Caco-2 (cell line): ENCODE data around the gene TTLL6. TPM values are rescaled to one million over a fixed set of nuclear protein-coding genes. Genes with fewer than 3 reads are reported as not detected.

Experiments
- BruUV-seq: library from RNA; stranded (reverse); fragments of 400-500 nt; replicated peaks from 2 replicates; lab custom pipeline; 2021; lab: Mats Ljungman, UMichigan
- CTCF ChIA-PET: fragments of 300-600 bp; sonication (Branson Sonifier 250); formaldehyde crosslinking; loops from one replicate; lab custom pipeline; 2022; ENCODE audit warnings: antibody characterized with exemption; lab: Charles Lee
- POLR2A ChIA-PET: fragments of 300-600 bp; sonication (Branson Sonifier 250); formaldehyde crosslinking; loops from one replicate; lab custom pipeline; 2022; ENCODE audit warnings: antibody characterized with exemption; lab: Charles Lee
- DNase-seq, 2 experiments: peaks; one replicate each; pipeline versions ENCODE4 v3.0.0 to v3.0.0-alpha.2; 2020 to 2022
- H3K27me3 ChIP-seq: replicated peaks from 2 replicates; pipeline ENCODE4 v1.6.0; 2011; ENCODE audit warnings: low read length; ENCODE audit not compliant: control insufficient read depth, insufficient read depth
- H3K36me3 ChIP-seq: 2 replicates; pipeline ENCODE4 v1.5.1; 2011; ENCODE audit warnings: low read length; ENCODE audit not compliant: control insufficient read depth, insufficient read depth
- H3K4me1 ChIP-seq: fragments of 250-450 bp; sonication (Bioruptor Pico); 2 replicates; pipeline ENCODE4 v1.5.1; 2020; ENCODE audit warnings: mild to moderate bottlenecking
- H3K4me3 ChIP-seq: 2 replicates; pipeline ENCODE4 v1.5.1; 2011; ENCODE audit warnings: low read depth, mild to moderate bottlenecking, control low read depth, low read length
- H3K9me3 ChIP-seq: fragments of 250-450 bp; sonication (Bioruptor Pico); 2 replicates; pipeline ENCODE4 v1.5.1; 2020; ENCODE audit warnings: mild to moderate bottlenecking, moderate library complexity
- H3K27ac Mint-ChIP-seq: one replicate; pipeline ENCODE4 v1.8.0; 2022; ENCODE audit warnings: mixed read lengths; ENCODE audit not compliant: unreplicated experiment
- H3K27me3 Mint-ChIP-seq: one replicate; pipeline ENCODE4 v1.8.0; 2022; ENCODE audit warnings: mixed read lengths; ENCODE audit not compliant: insufficient read depth, unreplicated experiment
- H3K36me3 Mint-ChIP-seq: one replicate; pipeline ENCODE4 v1.8.0; 2022; ENCODE audit warnings: mild to moderate bottlenecking, mixed read lengths; ENCODE audit not compliant: insufficient read depth, unreplicated experiment
- H3K4me1 Mint-ChIP-seq: one replicate; pipeline ENCODE4 v1.8.0; 2022; ENCODE audit warnings: low read depth, mixed read lengths; ENCODE audit not compliant: unreplicated experiment
- H3K4me3 Mint-ChIP-seq: one replicate; pipeline ENCODE4 v1.8.0; 2022; ENCODE audit warnings: mild to moderate bottlenecking, moderate library complexity, mixed read lengths; ENCODE audit not compliant: unreplicated experiment
- H3K9me3 Mint-ChIP-seq: one replicate; pipeline ENCODE4 v1.8.0; 2022; ENCODE audit warnings: mixed read lengths; ENCODE audit not compliant: unreplicated experiment
- CTCF ChIP-seq, 2 experiments: fragments of 200-600 bp in 1 of 2; IDR thresholded peaks; 1 replicate in 1 of 2; 2 replicates in 1 of 2; pipeline versions ENCODE4 v1.5.1 to v1.8.0; 2011 to 2022; ENCODE audit warnings: antibody characterized with exemption in 1 of 2, control low read depth in 1 of 2, inconsistent platforms in 1 of 2, low read depth in 1 of 2, low read length in 1 of 2, mild to moderate bottlenecking in 1 of 2, moderate library complexity in 1 of 2; ENCODE audit not compliant: insufficient read depth in 1 of 2, severe bottlenecking in 1 of 2, unreplicated experiment in 1 of 2
- intact Hi-C: fragments of 100-400 bp; cut with micrococcal nuclease; formaldehyde crosslinking; loops from one replicate; pipeline ENCODE4 v1.10.0; 2022; ENCODE audit not compliant: unreplicated experiment
- total RNA-seq: library from RNA; stranded (reverse); gene quantifications from 2 replicates; pipeline ENCODE4 v1.2.3, GENCODE V29; 2022

The TTLL6 gene
- total RNA-seq, 1 experiment from 2014 or later = 0.16 TPM

- H3K27ac Mint-ChIP-seq = no peak overlapping the region
- H3K36me3 ChIP-seq = no peaks in the 10 kb centered on the region
- H3K9me3 Mint-ChIP-seq = no peaks in the 10 kb centered on the region
- H3K4me3 ChIP-seq = no peak overlapping the region
- no peaks in the 10 kb centered on the region for H3K9me3 ChIP-seq
- no peak for DNase-seq
- ChIA-PET CTCF (no interaction called here), POLR2A (no interaction called here)
- no peak overlapping the region for H3K4me3 Mint-ChIP-seq
- H3K27me3 ChIP-seq = no peaks in the 10 kb centered on the region
- peaks cover 9% of the 10 kb centered on the region for H3K4me1 ChIP-seq
- H3K36me3 Mint-ChIP-seq = no peaks in the 10 kb centered on the region
- intact Hi-C loops = no loop called here
- peaks cover 2% of the 10 kb centered on the region for H3K27me3 Mint-ChIP-seq
- TF ChIP-seq CTCF (IDR thresholded peaks at IDR 0.05; ENCODE audit: insufficient read depth in 1 of 2, low read depth in 1 of 2, low read length in 1 of 2, severe bottlenecking in 1 of 2, unreplicated experiment in 1 of 2) = no peak
- peaks cover 15% of the 10 kb centered on the region for H3K4me1 Mint-ChIP-seq
- no TSS peak for BruUV-seq
Measured at GRCh38 chr17:48819466-48819865, 2.4 kb upstream of the TTLL6 start.

GRCh38 chr17:48818361-48818841, 1.4 kb upstream of the TTLL6 start:
- Histone ChIP-seq H3K27me3 (no peaks in the 10 kb centered on the region), H3K4me1 (peaks cover 10% of the 10 kb centered on the region), H3K9me3 (no peaks in the 10 kb centered on the region), H3K36me3 (no peaks in the 10 kb centered on the region), H3K4me3 (no peak overlapping the region)
- ChIA-PET CTCF (interaction anchor here (0.5 to 31.3 kb wide), 6 partner anchors 10 to 242 kb away, joined by 3 to 1184 read pairs (median 5); no protein-coding TSS in a partner anchor), POLR2A (no interaction called here)
- Mint-ChIP-seq H3K4me1 (peaks cover 12% of the 10 kb centered on the region), H3K36me3 (no peaks in the 10 kb centered on the region), H3K27me3 (peaks cover 2% of the 10 kb centered on the region), H3K4me3 (peak overlapping the region; percentile 8), H3K27ac (no peak overlapping the region), H3K9me3 (no peaks in the 10 kb centered on the region)
- no peak for DNase-seq
- BruUV-seq = no TSS peak
- intact Hi-C loops = no loop called here
- no peak for TF ChIP-seq CTCF (IDR thresholded peaks at IDR 0.05; ENCODE audit: insufficient read depth in 1 of 2, low read depth in 1 of 2, low read length in 1 of 2, severe bottlenecking in 1 of 2, unreplicated experiment in 1 of 2)

- intact Hi-C loops = no loop called here
- ChIA-PET CTCF (interaction anchor here (0.6 to 31.3 kb wide), 12 partner anchors 8 to 413 kb away, joined by 3 to 1184 read pairs (median 6); partner anchors contain the start of genes ATP5MC1 and HOXB13), POLR2A (interaction anchor here (1.1 kb wide), 1 partner anchor 76 kb away, joined by 5 read pairs; the partner anchor contains the start of gene ATP5MC1)
- no peaks in the 10 kb centered on the region for H3K9me3 ChIP-seq
- Mint-ChIP-seq H3K4me3 (peak overlapping the region; percentile 75), H3K27me3 (peaks cover 2% of the 10 kb centered on the region), H3K4me1 (peaks cover 8% of the 10 kb centered on the region), H3K27ac (no peak overlapping the region), H3K36me3 (no peaks in the 10 kb centered on the region), H3K9me3 (no peaks in the 10 kb centered on the region)
- H3K4me1 ChIP-seq = peaks cover 10% of the 10 kb centered on the region
- no TSS peak for BruUV-seq
- no peak for TF ChIP-seq CTCF (IDR thresholded peaks at IDR 0.05; ENCODE audit: insufficient read depth in 1 of 2, low read depth in 1 of 2, low read length in 1 of 2, severe bottlenecking in 1 of 2, unreplicated experiment in 1 of 2)
- peak overlapping the region; percentile 54 for H3K4me3 ChIP-seq
- DNase-seq = no peak
- H3K36me3 ChIP-seq = no peaks in the 10 kb centered on the region
- H3K27me3 ChIP-seq = no peaks in the 10 kb centered on the region
Measured at GRCh38 chr17:48816438-48816773, 623 bp downstream of the TTLL6 start.
